HG03342 (cell line): ENCODE measurements around the gene ASNS.
"Not testable (repeated sequence)": the region's sequence is repeated elsewhere in the genome, so short reads cannot be mapped to it uniquely, and the experiment has no call there.

Source experiments
- ATAC-seq: cut with Tn5 transposase; IDR thresholded peaks from one replicate; pipeline ENCODE4 v1.9.1; 2021; ENCODE audit warnings: mild to moderate bottlenecking, moderate library complexity; ENCODE audit not compliant: unreplicated experiment

ASNS gene, protein sequence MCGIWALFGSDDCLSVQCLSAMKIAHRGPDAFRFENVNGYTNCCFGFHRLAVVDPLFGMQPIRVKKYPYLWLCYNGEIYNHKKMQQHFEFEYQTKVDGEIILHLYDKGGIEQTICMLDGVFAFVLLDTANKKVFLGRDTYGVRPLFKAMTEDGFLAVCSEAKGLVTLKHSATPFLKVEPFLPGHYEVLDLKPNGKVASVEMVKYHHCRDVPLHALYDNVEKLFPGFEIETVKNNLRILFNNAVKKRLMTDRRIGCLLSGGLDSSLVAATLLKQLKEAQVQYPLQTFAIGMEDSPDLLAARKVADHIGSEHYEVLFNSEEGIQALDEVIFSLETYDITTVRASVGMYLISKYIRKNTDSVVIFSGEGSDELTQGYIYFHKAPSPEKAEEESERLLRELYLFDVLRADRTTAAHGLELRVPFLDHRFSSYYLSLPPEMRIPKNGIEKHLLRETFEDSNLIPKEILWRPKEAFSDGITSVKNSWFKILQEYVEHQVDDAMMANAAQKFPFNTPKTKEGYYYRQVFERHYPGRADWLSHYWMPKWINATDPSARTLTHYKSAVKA

DNA sequence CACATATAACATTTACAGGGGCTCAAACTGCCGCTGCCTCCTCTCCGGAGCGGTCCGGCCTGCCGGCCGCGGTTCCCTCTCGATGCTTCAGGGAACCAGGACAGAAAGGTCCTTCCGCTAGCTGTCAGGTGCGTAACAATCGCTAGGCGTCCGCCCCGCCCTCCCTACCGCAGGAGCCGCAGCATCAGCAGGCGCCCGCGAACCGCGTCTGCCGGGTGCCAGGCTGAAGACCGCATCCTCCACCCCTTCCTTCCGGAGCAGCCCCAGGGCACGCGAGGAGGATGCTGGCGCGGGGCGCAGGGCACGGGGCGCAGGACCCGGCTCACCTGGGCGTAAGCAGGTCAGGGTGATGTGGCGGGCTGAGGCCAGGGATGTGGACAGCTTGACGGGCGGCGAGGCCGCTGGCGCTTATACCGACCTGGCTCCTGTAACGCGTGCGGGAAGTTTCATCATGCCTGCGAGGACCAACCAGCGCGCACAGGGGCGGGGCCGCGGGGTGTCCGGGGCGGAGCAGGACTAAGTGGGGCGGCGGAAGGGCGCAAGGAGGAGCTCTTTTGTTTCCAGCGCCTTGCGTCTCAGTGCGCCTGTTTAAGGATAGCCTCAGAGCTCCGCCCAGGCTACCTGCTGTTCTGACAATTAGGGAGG, at the start of gene ASNS:
Gene ASNS (minus strand): TSS at position 384 of the 645 bp plus-strand sequence. CDS start 3,252 bp downstream, outside the sequence.
- peak; percentile 100 for ATAC-seq

DNA sequence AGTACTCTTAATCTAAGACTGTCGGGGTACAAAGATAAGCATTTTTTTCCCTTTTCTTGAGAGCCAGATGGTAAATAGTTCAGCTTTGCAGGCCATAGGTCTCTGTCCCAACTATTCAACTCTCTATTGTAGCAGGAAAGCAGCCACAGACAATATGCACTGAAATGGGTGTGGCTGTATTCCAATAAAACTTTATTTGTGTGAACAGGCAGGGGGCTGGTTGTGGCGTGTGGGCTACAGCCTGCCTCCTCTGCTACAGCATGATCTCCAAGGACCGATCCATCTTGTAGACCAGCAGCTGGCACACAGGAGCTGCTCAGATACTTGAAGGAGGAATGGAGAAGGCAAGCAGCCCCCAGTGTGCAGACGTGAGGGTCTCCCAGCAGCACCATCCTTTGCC, 49.0 kb upstream of the ASNS start:
- not testable (repeated sequence) for ATAC-seq

DNA sequence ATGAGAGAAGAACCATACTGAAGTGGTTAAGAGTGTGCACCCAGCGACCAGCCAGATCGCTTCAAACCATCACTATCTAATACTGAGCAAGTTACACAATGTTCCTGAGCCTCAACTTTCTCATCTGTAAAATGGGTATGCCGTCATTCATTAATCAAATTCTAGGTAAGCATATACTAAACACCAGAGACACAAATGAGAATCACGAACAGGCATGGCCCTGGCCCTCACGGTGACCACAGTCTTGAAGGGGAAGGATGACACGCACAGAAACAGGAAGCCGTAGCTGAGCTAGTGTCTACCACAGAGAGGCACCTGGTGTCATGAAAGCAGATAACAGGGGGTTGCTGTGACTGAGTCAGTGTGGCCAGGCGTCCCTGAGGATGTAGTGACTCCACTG, 43.1 kb upstream of the ASNS start:
- not testable (repeated sequence) for ATAC-seq

DNA sequence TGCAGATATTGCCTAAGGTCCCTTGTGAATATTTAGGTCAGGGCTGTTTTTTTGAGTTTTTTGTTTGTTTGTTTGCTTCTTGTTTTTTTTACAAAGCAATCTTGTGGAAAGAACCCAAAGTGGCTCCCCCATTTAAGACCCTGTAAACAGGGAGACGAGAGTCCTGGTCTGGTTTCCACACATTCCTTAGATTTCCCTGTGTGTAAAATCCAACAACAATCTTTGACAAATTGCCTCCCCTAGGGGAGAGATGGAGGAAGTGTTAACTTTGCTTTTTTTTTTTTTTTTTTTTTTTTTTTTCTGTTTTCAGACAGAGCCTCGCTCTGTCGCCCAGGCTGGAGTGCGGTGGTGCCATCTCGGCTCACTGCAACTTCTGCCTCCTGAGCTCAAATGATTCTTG, 40.1 kb upstream of the ASNS start:
- not testable (repeated sequence) for ATAC-seq

DNA sequence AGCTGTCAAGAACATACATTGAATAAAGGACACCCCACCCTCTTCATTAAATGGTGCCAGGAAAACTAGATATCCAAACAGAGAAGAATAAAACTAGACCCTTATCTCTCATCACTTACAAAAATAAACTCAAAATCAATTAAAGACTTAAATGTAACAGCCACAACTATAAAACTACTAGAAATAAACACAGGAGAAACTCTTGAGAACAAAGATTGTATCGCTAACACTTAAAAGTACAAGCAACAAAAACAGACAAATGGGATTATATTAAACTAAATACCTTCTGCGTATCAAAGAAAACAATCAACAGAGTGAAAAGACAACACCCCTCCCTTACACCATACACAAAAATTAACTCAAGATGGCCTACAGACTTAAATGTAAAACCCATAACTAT, 24.7 kb upstream of the ASNS start:
- ATAC-seq = not testable (repeated sequence)

DNA sequence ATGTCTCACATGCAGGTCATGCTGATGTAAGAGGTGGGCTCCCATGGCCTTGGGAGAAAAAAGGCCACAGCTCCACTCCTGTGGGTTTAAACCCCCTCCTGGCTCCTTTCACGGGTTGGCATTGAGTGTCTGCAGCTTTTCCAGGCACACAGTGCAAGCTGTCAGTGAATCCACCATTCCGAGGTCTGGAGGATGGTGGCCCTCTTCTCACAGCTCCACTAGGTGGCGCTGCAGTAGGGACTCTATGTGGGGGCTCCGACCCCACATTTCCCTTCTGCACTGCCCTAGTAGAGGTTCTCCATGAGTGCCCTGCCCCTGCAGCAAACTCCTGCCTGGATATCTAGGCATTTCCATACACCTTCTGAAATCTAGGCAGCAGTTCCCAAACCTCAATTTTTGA, 19.5 kb upstream of the ASNS start:
- ATAC-seq = not testable (repeated sequence)

DNA sequence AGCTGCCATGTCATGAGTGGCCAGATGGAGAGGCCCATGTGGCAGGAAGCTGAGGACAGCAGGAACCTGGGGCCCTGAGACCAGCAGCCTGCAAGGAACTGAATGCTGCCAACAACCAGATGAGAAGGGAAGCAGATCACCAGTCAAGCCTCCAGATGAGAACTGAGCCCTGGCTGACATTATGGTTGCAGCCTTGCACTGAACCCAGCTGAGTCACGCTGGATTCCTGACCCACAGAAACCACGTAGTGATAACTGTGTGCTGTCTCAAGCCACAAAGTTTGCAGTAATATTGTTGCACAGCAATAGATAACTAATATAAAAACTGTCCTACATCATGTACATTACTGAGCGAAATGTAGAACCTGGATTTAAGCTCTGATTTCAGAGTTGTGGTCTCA, 7.3 kb upstream of the ASNS start:
- ATAC-seq = not testable (repeated sequence)

DNA sequence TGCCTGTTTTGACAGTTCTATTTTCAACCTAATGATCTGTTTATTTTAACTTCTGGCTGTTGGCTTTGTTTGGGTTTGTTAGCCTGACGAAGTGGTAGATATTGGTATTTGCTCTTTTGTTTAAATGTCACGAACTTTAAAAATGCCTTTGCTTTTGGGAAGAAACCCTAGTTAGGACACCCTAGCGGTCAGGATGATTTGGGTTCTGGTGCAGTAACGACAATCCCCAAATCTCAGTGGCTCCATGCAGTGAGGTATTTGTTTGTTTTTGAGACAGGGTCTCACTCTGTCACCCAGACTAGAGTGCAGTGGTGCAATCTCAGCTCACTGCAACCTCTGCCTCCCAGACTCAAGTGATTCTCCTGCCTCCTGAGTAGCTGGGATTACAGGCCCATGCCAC, 2.7 kb upstream of the ASNS start:
- not testable (repeated sequence) for ATAC-seq

DNA sequence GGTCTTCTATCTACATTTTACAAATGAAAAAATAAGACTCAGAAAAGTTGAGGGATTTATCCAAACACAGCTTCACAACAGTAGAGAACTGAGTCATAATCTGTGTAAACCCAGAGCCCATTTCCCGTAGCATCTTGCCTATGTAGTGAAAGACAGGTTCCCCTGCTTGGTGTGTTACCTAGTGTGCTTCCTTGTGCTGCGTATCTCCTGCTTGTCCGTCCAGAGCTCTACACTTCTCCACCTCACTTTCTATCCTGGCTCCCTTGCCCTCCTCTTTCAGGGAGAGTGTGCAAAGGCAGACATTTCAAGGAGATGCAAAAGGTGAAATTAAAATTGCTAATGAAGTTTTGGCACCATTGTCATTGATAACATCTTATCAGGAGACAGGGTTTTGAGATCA, 1.4 kb upstream of the ASNS start:
- no peak for ATAC-seq

DNA sequence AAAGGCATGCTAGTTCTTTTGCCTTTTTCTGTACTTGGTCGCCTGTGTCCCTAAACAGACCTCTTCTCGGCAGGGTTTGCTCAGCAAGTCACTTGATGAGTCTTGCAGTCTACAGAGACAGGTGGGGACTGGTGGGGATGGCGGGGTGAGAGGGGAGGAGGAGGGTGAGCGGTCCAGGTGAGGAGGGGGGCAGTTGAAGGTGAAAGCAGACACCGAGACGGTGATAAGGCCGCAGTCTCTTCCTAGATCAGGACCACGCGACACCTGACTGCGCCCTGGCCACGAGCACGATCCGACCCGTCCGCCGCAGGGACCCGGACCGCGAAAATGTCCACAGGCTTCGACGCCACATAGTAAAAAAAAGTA, 566 bp downstream of the ASNS start:
- peak; percentile 10 for ATAC-seq

DNA sequence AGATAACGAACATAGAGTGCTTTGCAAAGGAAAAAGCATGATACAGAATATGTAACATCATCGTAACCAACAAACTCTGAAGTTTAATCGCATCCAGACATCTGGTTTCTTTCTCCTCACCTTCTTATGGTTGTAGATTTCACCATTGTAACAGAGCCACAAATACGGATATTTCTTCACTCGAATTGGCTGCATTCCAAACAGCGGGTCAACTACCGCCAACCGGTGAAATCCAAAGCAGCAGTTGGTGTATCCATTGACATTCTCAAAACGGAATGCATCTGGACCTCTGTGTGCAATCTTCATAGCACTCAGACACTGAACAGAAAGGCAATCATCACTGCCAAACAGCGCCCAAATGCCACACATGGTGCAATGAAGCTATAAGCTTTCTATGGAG, 3.4 kb downstream of the ASNS start:
- ATAC-seq = no peak

DNA sequence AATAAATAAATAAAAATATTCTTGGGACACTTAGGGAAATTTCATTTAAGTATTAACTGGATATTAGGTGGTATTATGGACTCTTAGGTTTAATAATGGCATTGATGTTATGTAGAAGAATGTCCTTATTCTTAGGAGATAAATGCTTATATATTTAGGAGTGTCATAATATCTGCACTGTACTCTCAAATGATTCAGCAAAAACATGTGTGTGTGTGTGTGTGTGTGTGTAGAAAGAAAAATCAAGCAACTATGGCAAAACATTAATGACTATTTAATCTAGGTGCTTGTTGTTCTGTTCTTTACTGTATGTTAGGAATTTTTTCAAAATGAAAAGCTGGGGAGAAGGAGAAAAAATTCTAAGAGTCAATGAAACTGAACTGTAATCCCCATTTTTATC, 3.9 kb downstream of the ASNS start:
- no peak for ATAC-seq

DNA sequence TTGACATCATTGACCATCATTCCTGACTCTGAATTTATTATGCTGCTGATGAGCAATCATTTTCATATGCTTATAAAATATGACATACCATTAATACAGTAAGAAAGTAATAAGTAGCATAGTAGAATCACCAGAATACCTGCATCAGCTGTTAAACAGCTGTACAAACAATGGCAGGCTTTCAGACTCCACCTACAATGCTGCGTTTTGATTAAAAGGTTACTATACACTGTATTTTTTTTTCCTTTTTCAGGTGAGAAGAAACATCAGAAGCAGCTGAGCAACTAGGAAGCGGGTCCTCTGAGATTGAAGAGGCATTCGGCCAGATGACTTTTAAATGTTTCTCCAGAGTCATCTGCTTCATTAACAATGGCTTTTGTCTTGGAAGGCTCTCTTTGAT, 7.1 kb downstream of the ASNS start:
- ATAC-seq = no peak

DNA sequence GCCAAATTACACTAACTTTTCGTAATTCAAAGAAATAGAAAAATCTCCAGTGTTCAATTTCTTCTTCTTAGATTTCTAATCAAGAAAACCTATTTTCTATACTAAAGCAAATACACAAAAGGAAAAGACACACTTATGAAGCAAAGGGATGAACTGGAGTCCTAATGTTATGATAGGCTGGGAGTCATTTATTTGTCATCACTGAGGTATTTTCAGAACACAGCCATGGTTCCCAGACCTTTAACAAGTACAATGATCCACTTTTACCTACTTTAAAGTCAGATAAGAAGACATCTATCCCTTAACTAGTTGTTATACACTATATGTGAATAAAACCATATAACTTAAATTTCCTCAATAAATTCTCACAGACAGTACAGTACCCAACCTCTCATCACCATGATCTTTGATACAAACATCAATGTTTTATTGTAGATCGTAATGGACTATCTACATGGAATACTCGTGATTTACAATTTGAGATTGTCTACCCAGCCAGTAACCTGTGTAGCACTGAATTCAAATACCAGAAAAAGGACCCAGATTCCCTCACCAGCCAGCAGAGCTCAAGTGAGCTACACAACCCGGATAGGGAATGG, 12.5 kb downstream of the ASNS start:
- no peak for ATAC-seq

DNA sequence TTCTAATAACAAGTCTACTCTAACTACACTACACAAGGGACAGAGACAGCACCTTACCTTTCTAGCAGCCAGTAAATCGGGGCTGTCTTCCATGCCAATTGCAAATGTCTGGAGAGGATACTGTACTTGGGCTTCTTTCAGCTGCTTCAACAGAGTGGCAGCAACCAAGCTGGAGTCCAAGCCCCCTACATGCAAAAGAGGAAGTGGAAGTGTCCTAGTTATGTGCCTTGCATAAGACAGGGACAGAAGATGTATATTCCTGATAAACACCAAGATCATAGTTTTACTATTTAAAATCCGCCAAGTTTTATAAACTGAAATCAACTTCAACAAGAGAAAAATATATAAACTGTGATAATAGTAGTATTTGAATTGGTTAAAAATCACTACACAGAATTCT, 14.0 kb downstream of the ASNS start:
- no peak for ATAC-seq

DNA sequence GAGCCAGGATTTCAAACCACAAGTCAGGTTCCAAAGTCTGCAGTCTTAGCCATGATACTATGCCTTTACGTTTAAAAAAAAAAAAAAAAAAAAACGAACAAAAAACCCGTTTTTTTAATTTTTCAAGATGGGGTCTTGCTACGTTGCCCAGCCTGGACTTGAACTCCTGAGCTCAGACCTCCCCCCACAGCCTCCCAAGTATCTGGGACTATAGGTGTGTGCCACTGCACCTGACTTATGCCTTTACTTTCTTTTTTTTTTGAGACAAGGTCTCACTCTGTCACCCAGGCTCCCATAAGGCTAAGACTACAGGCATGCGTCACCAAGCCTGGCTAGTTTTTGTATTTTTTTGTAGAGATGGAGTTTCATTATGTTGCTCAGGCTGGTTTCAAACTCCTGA, 14.7 kb downstream of the ASNS start:
- no peak for ATAC-seq

DNA sequence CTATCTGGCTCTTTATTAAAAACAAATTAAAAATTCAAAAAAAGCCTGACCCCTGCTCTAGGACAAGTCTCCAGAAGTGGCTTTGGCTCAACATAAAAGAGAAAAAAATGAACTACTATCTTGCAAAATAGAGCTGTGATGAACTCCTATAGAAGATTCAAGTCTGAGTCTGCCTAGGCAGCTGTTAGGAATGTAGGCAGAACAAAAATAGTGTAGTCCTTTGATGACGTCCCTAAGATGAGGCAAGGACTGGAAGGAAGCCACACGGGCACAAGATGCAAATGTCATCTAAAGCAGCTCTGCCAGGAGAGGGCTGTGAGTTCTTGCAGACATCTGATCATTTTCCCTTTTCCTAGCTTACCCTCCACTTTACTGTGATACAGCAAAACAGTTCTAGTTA, 20.5 kb downstream of the ASNS start:
- ATAC-seq = no peak

DNA sequence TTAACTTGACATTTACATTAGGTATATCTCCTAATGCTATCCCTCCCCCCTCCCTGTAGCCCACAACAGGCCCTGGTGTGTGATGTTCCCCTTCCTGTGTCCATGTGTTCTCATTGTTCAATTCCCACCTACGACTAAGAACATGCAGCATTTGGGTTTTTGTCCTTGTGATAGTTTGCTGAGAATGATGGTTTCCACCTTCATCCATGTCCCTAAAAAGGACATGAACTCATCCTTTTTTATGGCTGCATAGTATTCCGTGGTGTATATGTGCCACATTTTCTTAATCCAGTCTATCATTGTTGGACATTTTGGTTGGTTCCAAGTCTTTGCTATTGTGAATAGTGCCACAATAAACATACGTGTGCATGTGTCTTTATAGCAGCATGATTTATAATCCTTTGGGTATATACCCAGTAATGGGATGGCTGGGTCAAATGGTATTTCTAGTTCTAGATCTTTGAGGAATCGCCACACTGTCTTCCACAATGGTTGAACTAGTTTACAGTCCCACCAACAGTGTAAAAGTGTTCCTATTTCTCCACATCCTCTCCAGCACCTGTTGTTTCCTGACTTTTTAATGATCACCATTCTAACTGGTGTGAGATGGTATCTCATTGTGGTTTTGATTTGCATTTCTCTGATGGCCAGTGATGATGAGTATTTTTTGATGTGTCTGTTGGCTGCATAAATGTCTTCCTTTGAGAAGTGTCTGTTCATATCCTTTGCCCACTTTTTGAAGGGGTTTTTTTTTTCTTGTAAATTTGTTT, 21.8 kb downstream of the ASNS start:
- ATAC-seq = not testable (repeated sequence)

DNA sequence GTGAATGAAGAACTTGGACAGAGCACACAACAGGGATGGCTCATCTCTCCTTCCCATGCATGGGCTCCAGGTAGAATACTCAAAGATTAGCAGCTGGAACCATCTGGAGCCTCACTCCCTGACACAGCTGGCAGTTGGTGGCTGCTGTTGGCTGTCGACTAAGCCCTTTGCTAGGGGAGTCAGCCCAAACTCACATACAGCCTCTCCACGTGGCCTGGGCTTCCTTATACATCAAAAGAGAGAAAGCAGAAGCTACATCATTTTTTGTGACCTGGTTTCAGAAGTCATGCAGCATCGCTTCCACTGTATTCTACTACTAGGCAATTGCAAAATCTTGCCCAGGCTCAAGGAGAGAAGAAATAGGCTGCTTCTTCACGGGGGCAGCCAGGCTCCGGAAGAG, 24.4 kb downstream of the ASNS start:
- ATAC-seq = no peak

DNA sequence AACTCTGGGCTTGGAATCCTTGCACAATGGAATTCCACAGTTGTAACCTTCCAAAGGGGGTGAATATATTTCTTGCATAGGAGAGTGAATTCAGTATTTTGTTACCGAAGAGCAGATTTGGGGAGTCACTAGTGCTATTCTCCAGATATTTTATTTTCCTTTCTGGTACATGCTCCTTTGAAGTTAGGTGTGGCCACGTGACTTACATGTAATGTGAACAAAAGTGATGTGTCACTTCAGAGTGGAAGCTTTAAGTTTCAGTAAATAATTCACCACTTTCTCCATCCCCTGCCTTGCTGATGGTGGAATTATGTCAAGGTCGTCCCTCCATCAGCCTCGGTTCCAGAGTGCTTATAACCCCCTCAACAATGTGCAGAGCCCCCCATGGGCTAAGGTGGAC, 25.3 kb downstream of the ASNS start:
- ATAC-seq = no peak

DNA sequence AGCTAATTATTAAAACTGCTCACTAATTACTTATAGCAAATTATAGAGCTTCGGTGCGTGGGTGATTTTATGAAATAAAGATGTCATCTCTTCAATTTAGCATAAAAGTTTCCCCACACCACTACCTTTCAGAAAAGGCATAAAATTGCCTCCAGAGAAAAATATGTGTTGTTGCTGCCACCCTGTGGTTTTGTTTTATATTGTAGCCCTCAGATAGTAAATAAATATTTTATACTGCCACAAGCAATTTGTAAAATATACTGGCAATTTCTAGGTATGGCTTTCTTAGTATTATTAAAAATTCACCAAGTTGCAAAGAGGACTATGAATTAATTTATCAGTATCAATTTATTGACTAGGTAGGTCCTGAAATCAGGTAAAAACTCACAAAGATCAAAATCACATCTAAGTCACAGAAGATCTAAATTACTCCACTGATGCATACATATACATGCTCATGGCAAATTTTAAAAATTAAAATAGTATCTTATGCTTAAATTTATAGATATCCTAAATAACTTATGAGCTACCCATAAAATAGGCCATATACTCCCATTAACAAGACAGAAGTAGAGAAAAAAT, 26.5 kb downstream of the ASNS start:
- peak; percentile 50 for ATAC-seq
